PC-3 (cell line): ENCODE measurements around the gene PNPLA4. TPM values are rescaled to one million over a fixed set of nuclear protein-coding genes. Genes with fewer than 3 reads are reported as not detected.

Experiments
- ATAC-seq: fragments of 200-7000 bp; cut with Tn5 transposase; 2 replicates; pipeline ENCODE4 v1.9.1; 2020; ENCODE audit warnings: mild to moderate bottlenecking, moderate library complexity
- BruUV-seq: library from RNA; stranded (reverse); fragments of 400-500 nt; replicated peaks from 2 replicates; lab custom pipeline; 2021; lab: Mats Ljungman, UMichigan
- CTCF ChIA-PET: fragments of 300-600 bp; sonication (Branson Sonifier 250); formaldehyde crosslinking; loops from one replicate; lab custom pipeline; 2022; ENCODE audit warnings: antibody characterized with exemption; lab: Charles Lee
- POLR2A ChIA-PET: fragments of 300-600 bp; sonication (Branson Sonifier 250); formaldehyde crosslinking; loops from one replicate; lab custom pipeline; 2022; ENCODE audit warnings: antibody characterized with exemption; ENCODE audit not compliant: unreplicated experiment; lab: Charles Lee
- DNase-seq: peaks from one replicate; pipeline ENCODE4 v3.0.0-alpha.2; 2015
- H2AFZ ChIP-seq: fragments of 300-600 bp; sonication (generic); 2 replicates; pipeline ENCODE4 v1.6.0; 2016; ENCODE audit warnings: antibody characterized with exemption, low read length
- H3F3A ChIP-seq: fragments of 300-600 bp; sonication (generic); one replicate; pipeline ENCODE4 v1.6.0; 2017; ENCODE audit warnings: antibody characterized with exemption, low read length, control low read depth, mild to moderate bottlenecking; ENCODE audit not compliant: unreplicated experiment
- H3K27ac ChIP-seq: fragments of 300-600 bp; sonication (generic); 2 replicates; pipeline ENCODE4 v1.5.1; 2016; ENCODE audit warnings: mild to moderate bottlenecking, low read length
- H3K27me3 ChIP-seq: fragments of 300-600 bp; sonication (generic); 2 replicates; pipeline ENCODE4 v1.6.1; 2016; ENCODE audit warnings: low read length, mixed read lengths
- H3K36me3 ChIP-seq: fragments of 300-600 bp; sonication (generic); 2 replicates; pipeline ENCODE4 v1.6.1; 2016; ENCODE audit warnings: low read depth, mixed run types, low read length, mixed read lengths
- H3K4me1 ChIP-seq: fragments of 300-600 bp; sonication (generic); 2 replicates; pipeline ENCODE4 v1.5.1; 2016; ENCODE audit warnings: low read length; ENCODE audit not compliant: insufficient read depth
- H3K4me2 ChIP-seq: fragments of 300-600 bp; sonication (generic); 2 replicates; pipeline ENCODE4 v1.6.0; 2016; ENCODE audit warnings: low read length
- H3K4me3 ChIP-seq: fragments of 300-600 bp; sonication (generic); 2 replicates; pipeline ENCODE4 v1.5.1; 2016; ENCODE audit warnings: mild to moderate bottlenecking, low read length, mixed read lengths
- H3K79me2 ChIP-seq: fragments of 300-600 bp; sonication (generic); 2 replicates; pipeline ENCODE4 v1.6.1; 2017; ENCODE audit warnings: low read length, mixed read lengths
- H3K9ac ChIP-seq: fragments of 300-600 bp; sonication (generic); 2 replicates; pipeline ENCODE4 v1.6.0; 2016; ENCODE audit warnings: mild to moderate bottlenecking, low read length
- H3K9me2 ChIP-seq: fragments of 300-600 bp; sonication (generic); replicated peaks from 2 replicates; pipeline ENCODE4 v1.6.1; 2016; ENCODE audit warnings: mixed run types, low read length, mixed read lengths
- H3K9me3 ChIP-seq: fragments of 300-600 bp; sonication (generic); 2 replicates; pipeline ENCODE4 v1.6.1; 2016; ENCODE audit warnings: low read length, mixed read lengths
- H4K20me1 ChIP-seq: fragments of 300-600 bp; sonication (generic); 2 replicates; pipeline ENCODE4 v1.6.1; 2016; ENCODE audit warnings: low read length, mixed read lengths
- CTCF ChIP-seq: fragments of 300-600 bp; sonication (generic); conservative IDR thresholded peaks from 2 replicates; pipeline ENCODE4 v1.5.1; 2017; ENCODE audit warnings: antibody characterized with exemption, low read depth, mild to moderate bottlenecking, low read length
- EZH2 ChIP-seq: fragments of 300-600 bp; sonication (generic); IDR thresholded peaks from one replicate; pipeline ENCODE4 v1.6.1; 2017; ENCODE audit warnings: antibody characterized with exemption, mild to moderate bottlenecking, low read length; ENCODE audit not compliant: unreplicated experiment
- EZH2phosphoT487 ChIP-seq: fragments of 300-600 bp; sonication (generic); IDR thresholded peaks from 2 replicates; pipeline ENCODE4 v1.6.1; 2018; ENCODE audit warnings: mild to moderate bottlenecking, antibody characterized with exemption, low read length, borderline replicate concordance
- intact Hi-C: fragments of 100-400 bp; cut with micrococcal nuclease; formaldehyde crosslinking; loops from 2 replicates; pipeline ENCODE4 v1.9.0; 2023
- total RNA-seq: library from RNA; depleted of rRNA; stranded (reverse); fragments of >200 nt; gene quantifications from 2 replicates; pipeline ENCODE4 v1.2.3, GENCODE V29; 2014

The PNPLA4 gene
- total RNA-seq, 1 experiment from 2014 or later = 29.4 TPM

- Histone ChIP-seq H2AFZ (peak overlapping the region; percentile 93), H3K4me3 (peak overlapping the region; percentile 74), H3K4me2 (peak overlapping the region; percentile 88), H3K9ac (peak overlapping the region; percentile 94), H4K20me1 (no peaks in the 10 kb centered on the region), H3K79me2 (peaks cover 6% of the 10 kb centered on the region; the same call in 1 of the 2 replicates), H3K27me3 (no peaks in the 10 kb centered on the region), H3K27ac (peak overlapping the region; percentile 75), H3K9me3 (no peaks in the 10 kb centered on the region), H3K36me3 (no peaks in the 10 kb centered on the region), H3K9me2 (no peaks in the 10 kb centered on the region), H3K4me1 (peaks cover 17% of the 10 kb centered on the region), H3F3A (no peaks in the 10 kb centered on the region)
- CTCF ChIA-PET = no interaction called here
- intact Hi-C loops = loop anchor here (10.0 kb wide), 1 partner anchor 792 kb away; no protein-coding TSS in a partner anchor
- TF ChIP-seq EZH2 (no peak), EZH2phosphoT487 (no peak)
- TSS peak; percentile 52 for BruUV-seq
- ATAC-seq = no peak; the same call in none of the 2 replicates
- DNase-seq = no peak
- POLR2A ChIA-PET = no interaction called here
Observed at GRCh38 chrX:7926914-7927258, 327 bp downstream of the PNPLA4 start.

- TF ChIP-seq CTCF (no peak), EZH2 (no peak), EZH2phosphoT487 (no peak)
- intact Hi-C loops = loop anchor here (10.0 kb wide), 1 partner anchor 792 kb away; no protein-coding TSS in a partner anchor
- H3K79me2 ChIP-seq = peaks cover 6% of the 10 kb centered on the region; the same call in 1 of the 2 replicates
- ChIA-PET CTCF (interaction anchor here (0.7 kb wide), 1 partner anchor 1706 kb away, joined by 3 read pairs; no protein-coding TSS in a partner anchor), POLR2A (no interaction called here)
- peaks cover 17% of the 10 kb centered on the region for H3K4me1 ChIP-seq
- BruUV-seq = no TSS peak
- peak overlapping the region; percentile 75 for H3K27ac ChIP-seq
- H3K4me3 ChIP-seq = peak overlapping the region; percentile 74
- DNase-seq (peak; percentile 34), ATAC-seq (0 out of 2 replicates have a peak, but pooled peaks have one; percentile 2)
- H3K9ac ChIP-seq = peak overlapping the region; percentile 94
- H3K9me3 ChIP-seq = no peaks in the 10 kb centered on the region
- peak overlapping the region; percentile 93; the same call in 1 of the 2 replicates for H2AFZ ChIP-seq
- no peaks in the 10 kb centered on the region for H3K27me3 ChIP-seq
- no peaks in the 10 kb centered on the region for H3K9me2 ChIP-seq
- no peaks in the 10 kb centered on the region for H4K20me1 ChIP-seq
- H3K4me2 ChIP-seq = peak overlapping the region; percentile 88
- H3F3A ChIP-seq = no peaks in the 10 kb centered on the region
- no peaks in the 10 kb centered on the region for H3K36me3 ChIP-seq
Observed at GRCh38 chrX:7926501-7926900, 712 bp downstream of the PNPLA4 start.

GRCh38 chrX:7925867-7926472 is 1.2 kb downstream of the PNPLA4 start:
- no peaks in the 10 kb centered on the region for H3K9me3 ChIP-seq
- H3K4me2 ChIP-seq = peak overlapping the region; percentile 88
- no peaks in the 10 kb centered on the region for H3K9me2 ChIP-seq
- H3K36me3 ChIP-seq = no peaks in the 10 kb centered on the region
- no peaks in the 10 kb centered on the region for H4K20me1 ChIP-seq
- peak overlapping the region; percentile 94; the same call in 1 of the 2 replicates for H3K9ac ChIP-seq
- H3K79me2 ChIP-seq = peaks cover 6% of the 10 kb centered on the region; the same call in 1 of the 2 replicates
- peak; percentile 76 for DNase-seq
- intact Hi-C loops = loop anchor here (10.0 kb wide), 1 partner anchor 791 kb away; no protein-coding TSS in a partner anchor
- POLR2A ChIA-PET = interaction anchor here (0.6 kb wide), 1 partner anchor 37 kb away, joined by 3 read pairs; no protein-coding TSS in a partner anchor
- ATAC-seq = peak; percentile 35; the same call in 1 of the 2 replicates
- H3K27me3 ChIP-seq = no peaks in the 10 kb centered on the region
- H3K27ac ChIP-seq = no peak overlapping the region
- CTCF ChIA-PET = interaction anchor here (0.7 kb wide), 1 partner anchor 1706 kb away, joined by 3 read pairs; no protein-coding TSS in a partner anchor
- no peak overlapping the region for H2AFZ ChIP-seq
- H3F3A ChIP-seq = no peaks in the 10 kb centered on the region
- peak; percentile 82 for TF ChIP-seq CTCF
- TF ChIP-seq EZH2phosphoT487 = no peak
- peaks cover 17% of the 10 kb centered on the region for H3K4me1 ChIP-seq
- H3K4me3 ChIP-seq = peak overlapping the region; percentile 74
- no TSS peak for BruUV-seq
